ENCODE measurements around the gene FHOD3.

The FHOD3 gene

DNA sequence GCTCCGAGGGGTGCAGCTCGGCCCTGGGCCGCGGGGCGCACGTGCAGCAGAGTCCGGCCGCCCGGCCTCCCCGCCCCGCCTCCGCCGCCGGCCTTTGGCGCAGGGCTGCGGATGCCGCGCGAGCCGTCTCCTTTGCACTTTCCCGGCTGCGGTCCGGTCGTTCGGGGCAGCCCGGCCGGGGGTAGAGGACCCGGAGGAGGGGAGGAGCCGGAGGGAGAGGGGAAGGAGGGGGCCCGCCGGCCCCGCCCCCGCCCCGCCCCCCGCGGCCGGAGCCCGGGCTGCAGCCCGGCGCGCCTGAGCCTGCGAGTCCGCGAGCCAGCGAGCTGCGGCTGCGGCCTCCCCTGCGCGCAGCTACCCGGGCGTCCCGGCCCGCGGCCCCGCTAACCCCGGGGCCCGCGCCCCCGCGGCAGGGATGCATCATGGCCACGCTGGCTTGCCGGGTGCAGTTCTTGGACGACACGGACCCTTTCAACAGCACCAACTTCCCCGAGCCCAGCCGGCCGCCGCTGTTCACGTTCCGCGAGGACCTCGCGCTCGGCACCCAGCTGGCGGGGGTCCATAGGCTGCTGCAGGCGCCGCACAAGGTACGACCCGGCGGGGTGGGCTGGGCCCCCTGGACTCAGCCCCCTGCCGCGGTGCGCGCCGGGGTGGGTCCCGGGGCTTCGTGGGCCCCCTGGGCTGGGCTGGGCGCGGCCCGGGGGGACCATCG is at the start of gene FHOD3 (continued):
- TF ChIP-seq, protein P1, sequence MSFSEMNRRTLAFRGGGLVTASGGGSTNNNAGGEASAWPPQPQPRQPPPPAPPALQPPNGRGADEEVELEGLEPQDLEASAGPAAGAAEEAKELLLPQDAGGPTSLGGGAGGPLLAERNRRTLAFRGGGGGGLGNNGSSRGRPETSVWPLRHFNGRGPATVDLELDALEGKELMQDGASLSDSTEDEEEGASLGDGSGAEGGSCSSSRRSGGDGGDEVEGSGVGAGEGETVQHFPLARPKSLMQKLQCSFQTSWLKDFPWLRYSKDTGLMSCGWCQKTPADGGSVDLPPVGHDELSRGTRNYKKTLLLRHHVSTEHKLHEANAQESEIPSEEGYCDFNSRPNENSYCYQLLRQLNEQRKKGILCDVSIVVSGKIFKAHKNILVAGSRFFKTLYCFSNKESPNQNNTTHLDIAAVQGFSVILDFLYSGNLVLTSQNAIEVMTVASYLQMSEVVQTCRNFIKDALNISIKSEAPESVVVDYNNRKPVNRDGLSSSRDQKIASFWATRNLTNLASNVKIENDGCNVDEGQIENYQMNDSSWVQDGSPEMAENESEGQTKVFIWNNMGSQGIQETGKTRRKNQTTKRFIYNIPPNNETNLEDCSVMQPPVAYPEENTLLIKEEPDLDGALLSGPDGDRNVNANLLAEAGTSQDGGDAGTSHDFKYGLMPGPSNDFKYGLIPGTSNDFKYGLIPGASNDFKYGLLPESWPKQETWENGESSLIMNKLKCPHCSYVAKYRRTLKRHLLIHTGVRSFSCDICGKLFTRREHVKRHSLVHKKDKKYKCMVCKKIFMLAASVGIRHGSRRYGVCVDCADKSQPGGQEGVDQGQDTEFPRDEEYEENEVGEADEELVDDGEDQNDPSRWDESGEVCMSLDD (tag by site-specific recombination; IDR thresholded peaks at IDR 0.05): no peak
- TF ChIP-seq ZNF580 (tag by site-specific recombination; IDR thresholded peaks at IDR 0.05): no peak
- no peak for TF ChIP-seq OVOL3 (tag by site-specific recombination; IDR thresholded peaks at IDR 0.05)
- TF ChIP-seq ZNF274 (IDR thresholded peaks at IDR 0.05; ENCODE audit: low read length): no peak
- no peak for TF ChIP-seq ZNF274 (tag by site-specific recombination; IDR thresholded peaks at IDR 0.05; ENCODE audit: borderline replicate concordance)
- TF ChIP-seq, protein P2, sequence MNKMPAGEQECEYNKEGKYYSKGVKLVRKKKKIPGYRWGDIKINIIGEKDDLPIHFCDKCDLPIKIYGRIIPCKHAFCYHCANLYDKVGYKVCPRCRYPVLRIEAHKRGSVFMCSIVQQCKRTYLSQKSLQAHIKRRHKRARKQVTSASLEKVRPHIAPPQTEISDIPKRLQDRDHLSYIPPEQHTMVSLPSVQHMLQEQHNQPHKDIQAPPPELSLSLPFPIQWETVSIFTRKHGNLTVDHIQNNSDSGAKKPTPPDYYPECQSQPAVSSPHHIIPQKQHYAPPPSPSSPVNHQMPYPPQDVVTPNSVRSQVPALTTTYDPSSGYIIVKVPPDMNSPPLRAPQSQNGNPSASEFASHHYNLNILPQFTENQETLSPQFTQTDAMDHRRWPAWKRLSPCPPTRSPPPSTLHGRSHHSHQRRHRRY (tag by site-specific recombination; IDR thresholded peaks at IDR 0.05): no peak
- TF ChIP-seq ZSCAN30 (tag by site-specific recombination; IDR thresholded peaks at IDR 0.05): peak; percentile 66; the same call in 1 of the 2 replicates
- peak; percentile 53; the same call in 1 of the 2 replicates for TF ChIP-seq ZBTB20 (tag by site-specific recombination; IDR thresholded peaks at IDR 0.05)
- peak; percentile 74; the same call in 1 of the 2 replicates for TF ChIP-seq GLIS2 (tag by site-specific recombination; IDR thresholded peaks at IDR 0.05)
- no peak for TF ChIP-seq GLI2 (tag by site-specific recombination; IDR thresholded peaks at IDR 0.05; ENCODE audit: borderline replicate concordance, low read depth)
- no peak for TF ChIP-seq MZF1 (tag by site-specific recombination; IDR thresholded peaks at IDR 0.05; ENCODE audit: borderline replicate concordance)
- no peak for TF ChIP-seq ZNF248 (tag by site-specific recombination; IDR thresholded peaks at IDR 0.05)
- peak; percentile 13; the same call in 1 of the 2 replicates for TF ChIP-seq ZNF423 (tag by site-specific recombination; IDR thresholded peaks at IDR 0.05)
- TF ChIP-seq ZNF214 (tag by site-specific recombination; IDR thresholded peaks at IDR 0.05; ENCODE audit: borderline replicate concordance): no peak
- TF ChIP-seq, protein P3, sequence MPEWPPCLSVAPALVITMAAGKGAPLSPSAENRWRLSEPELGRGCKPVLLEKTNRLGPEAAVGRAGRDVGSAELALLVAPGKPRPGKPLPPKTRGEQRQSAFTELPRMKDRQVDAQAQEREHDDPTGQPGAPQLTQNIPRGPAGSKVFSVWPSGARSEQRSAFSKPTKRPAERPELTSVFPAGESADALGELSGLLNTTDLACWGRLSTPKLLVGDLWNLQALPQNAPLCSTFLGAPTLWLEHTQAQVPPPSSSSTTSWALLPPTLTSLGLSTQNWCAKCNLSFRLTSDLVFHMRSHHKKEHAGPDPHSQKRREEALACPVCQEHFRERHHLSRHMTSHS (tag by site-specific recombination; IDR thresholded peaks at IDR 0.05): no peak
- TF ChIP-seq ZNF221 (tag by site-specific recombination; IDR thresholded peaks at IDR 0.05; ENCODE audit: borderline replicate concordance): no peak
- no peak for TF ChIP-seq ZFP37 (tag by site-specific recombination; IDR thresholded peaks at IDR 0.05)
- no peak for TF ChIP-seq ZNF76 (tag by site-specific recombination; IDR thresholded peaks at IDR 0.05; ENCODE audit: borderline replicate concordance, low read depth)
- TF ChIP-seq ZNF362 (tag by site-specific recombination; IDR thresholded peaks at IDR 0.05): no peak
- TF ChIP-seq ZNF623 (tag by site-specific recombination; IDR thresholded peaks at IDR 0.05): no peak
- no peak for TF ChIP-seq ZNF530 (tag by site-specific recombination; IDR thresholded peaks at IDR 0.05; ENCODE audit: low read depth)
- no peak for TF ChIP-seq ZNF521 (tag by site-specific recombination; IDR thresholded peaks at IDR 0.05)
- TF ChIP-seq ZFP3 (tag by site-specific recombination; IDR thresholded peaks at IDR 0.05; ENCODE audit: low read depth): no peak
- TF ChIP-seq, protein P4, sequence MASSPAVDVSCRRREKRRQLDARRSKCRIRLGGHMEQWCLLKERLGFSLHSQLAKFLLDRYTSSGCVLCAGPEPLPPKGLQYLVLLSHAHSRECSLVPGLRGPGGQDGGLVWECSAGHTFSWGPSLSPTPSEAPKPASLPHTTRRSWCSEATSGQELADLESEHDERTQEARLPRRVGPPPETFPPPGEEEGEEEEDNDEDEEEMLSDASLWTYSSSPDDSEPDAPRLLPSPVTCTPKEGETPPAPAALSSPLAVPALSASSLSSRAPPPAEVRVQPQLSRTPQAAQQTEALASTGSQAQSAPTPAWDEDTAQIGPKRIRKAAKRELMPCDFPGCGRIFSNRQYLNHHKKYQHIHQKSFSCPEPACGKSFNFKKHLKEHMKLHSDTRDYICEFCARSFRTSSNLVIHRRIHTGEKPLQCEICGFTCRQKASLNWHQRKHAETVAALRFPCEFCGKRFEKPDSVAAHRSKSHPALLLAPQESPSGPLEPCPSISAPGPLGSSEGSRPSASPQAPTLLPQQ (tag by site-specific recombination; IDR thresholded peaks at IDR 0.05): peak; percentile 78; the same call in 1 of the 2 replicates
- TF ChIP-seq ZNF433 (tag by site-specific recombination; IDR thresholded peaks at IDR 0.05; ENCODE audit: low read depth): no peak
- TF ChIP-seq ZNF350 (tag by site-specific recombination; IDR thresholded peaks at IDR 0.05): 0 out of 2 replicates have a peak, but pooled peaks have one; percentile 17
- no peak for TF ChIP-seq ZNF473 (tag by site-specific recombination; IDR thresholded peaks at IDR 0.05)
- no peak for TF ChIP-seq ZNF133 (tag by site-specific recombination; IDR thresholded peaks at IDR 0.05)
- no peak for TF ChIP-seq ZNF292 (tag by site-specific recombination; IDR thresholded peaks at IDR 0.05; ENCODE audit: borderline replicate concordance, low read depth)
- TF ChIP-seq ZNF658 (tag by site-specific recombination; IDR thresholded peaks at IDR 0.05): no peak
- TF ChIP-seq KLF9 (tag by site-specific recombination; IDR thresholded peaks at IDR 0.05; ENCODE audit: low read depth): no peak
- TF ChIP-seq PRDM1 (tag by site-specific recombination; IDR thresholded peaks at IDR 0.05): no peak
- TF ChIP-seq SETDB1 (IDR thresholded peaks at IDR 0.05; ENCODE audit: insufficient read length, low read length): no peak
- no peak for TF ChIP-seq ZNF677 (tag by site-specific recombination; IDR thresholded peaks at IDR 0.05)
